HG03135 (cell line): ENCODE results near the gene DIP2C.
"Not testable (repeated sequence)": the region's sequence is repeated elsewhere in the genome, so short reads cannot be mapped to it uniquely, and the experiment has no call there.

Experiments
- ATAC-seq: cut with Tn5 transposase; IDR thresholded peaks from one replicate; pipeline ENCODE4 v1.9.1; 2021; ENCODE audit warnings: mild to moderate bottlenecking, moderate library complexity; ENCODE audit not compliant: unreplicated experiment

DIP2C gene

GRCh38 chr10:543862-544822 lies 145.3 kb downstream of the DIP2C start:
- ATAC-seq: no peak

GRCh38 chr10:543131-543530 lies 146.3 kb downstream of the DIP2C start:
- no peak for ATAC-seq

- ATAC-seq: no peak
These were observed 147.6 kb downstream of the DIP2C start for GRCh38 chr10:541750-542371.

- no peak for ATAC-seq
These were observed 148.4 kb downstream of the DIP2C start for GRCh38 chr10:541041-541440.

GRCh38 chr10:538895-539294 lies 150.6 kb downstream of the DIP2C start:
- ATAC-seq: no peak

- no peak for ATAC-seq
These were observed 152.5 kb downstream of the DIP2C start for GRCh38 chr10:536935-537334.

- ATAC-seq: no peak
These were observed 153.0 kb downstream of the DIP2C start for GRCh38 chr10:536371-536925.

GRCh38 chr10:535952-536351 lies 153.5 kb downstream of the DIP2C start:
- no peak for ATAC-seq

GRCh38 chr10:535051-535450 lies 154.4 kb downstream of the DIP2C start:
- ATAC-seq: no peak

GRCh38 chr10:534047-534566 lies 155.4 kb downstream of the DIP2C start:
- ATAC-seq: no peak

- ATAC-seq: no peak
These were observed 155.9 kb downstream of the DIP2C start for GRCh38 chr10:533611-534010.

- ATAC-seq: no peak
These were observed 156.3 kb downstream of the DIP2C start for GRCh38 chr10:533186-533585.

GRCh38 chr10:532331-532730 lies 157.1 kb downstream of the DIP2C start:
- not testable (repeated sequence) for ATAC-seq

GRCh38 chr10:531541-531940 lies 157.9 kb downstream of the DIP2C start:
- no peak for ATAC-seq

- ATAC-seq: no peak
These were observed 158.8 kb downstream of the DIP2C start for GRCh38 chr10:530717-531116.

- no peak for ATAC-seq
These were observed 159.8 kb downstream of the DIP2C start for GRCh38 chr10:529468-530230.

- no peak for ATAC-seq
These were observed 161.0 kb downstream of the DIP2C start for GRCh38 chr10:528173-529165.

GRCh38 chr10:527416-527815 lies 162.1 kb downstream of the DIP2C start:
- no peak for ATAC-seq

GRCh38 chr10:526651-527312 lies 162.7 kb downstream of the DIP2C start:
- no peak for ATAC-seq
